Measurements from ENCODE around the gene ZXDA. TPM values are rescaled to one million over a fixed set of nuclear protein-coding genes. Genes with fewer than 3 reads are reported as not detected.

The ZXDA gene
- total RNA-seq, 4 donors from 2014 or later, result 1.3 to 6.1 (median 1.4) TPM

DNA sequence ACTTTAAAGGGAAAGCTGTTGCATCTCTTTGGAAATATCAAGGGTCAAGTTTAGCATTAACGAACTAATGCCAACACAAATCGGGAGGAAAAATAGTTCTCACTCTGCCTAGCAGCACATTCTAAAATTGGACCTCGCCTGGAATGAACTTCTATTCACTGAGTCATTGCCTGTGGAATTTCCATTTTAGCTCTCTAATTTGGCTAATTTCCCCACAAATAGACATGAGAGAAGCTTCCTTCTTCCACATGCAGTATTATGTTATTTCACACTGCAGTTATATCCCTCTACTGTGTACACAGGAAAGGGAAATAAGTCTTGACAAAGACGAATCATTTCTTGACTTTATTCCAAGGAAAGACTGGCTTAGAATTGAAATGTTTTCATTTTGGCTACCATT lies 9.3 kb downstream of the ZXDA start:
- Histone ChIP-seq H3K4me1 (peaks cover 0 to 9% (median 0%) of the 10 kb centered on the region in 3 donors), H3K9me3 (no peaks in the 10 kb centered on the region), H3K36me3 (no peaks in the 10 kb centered on the region), H3K27me3 (no peaks in the 10 kb centered on the region), H3K27ac (peak overlapping the region in 2 of 4 donors; percentile 11 to 39), H3K4me3 (no peak overlapping the region)
- intact Hi-C loops (cut with DNase I), result no loop called here
- DNase-seq, result no peak
- 16 to 17% methylated on average over 4 of the region's 4 CpGs for WGBS, 2 donors
- no peak for TF ChIP-seq POLR2A (IDR thresholded peaks at IDR 0.05)
- TF ChIP-seq, protein P1, sequence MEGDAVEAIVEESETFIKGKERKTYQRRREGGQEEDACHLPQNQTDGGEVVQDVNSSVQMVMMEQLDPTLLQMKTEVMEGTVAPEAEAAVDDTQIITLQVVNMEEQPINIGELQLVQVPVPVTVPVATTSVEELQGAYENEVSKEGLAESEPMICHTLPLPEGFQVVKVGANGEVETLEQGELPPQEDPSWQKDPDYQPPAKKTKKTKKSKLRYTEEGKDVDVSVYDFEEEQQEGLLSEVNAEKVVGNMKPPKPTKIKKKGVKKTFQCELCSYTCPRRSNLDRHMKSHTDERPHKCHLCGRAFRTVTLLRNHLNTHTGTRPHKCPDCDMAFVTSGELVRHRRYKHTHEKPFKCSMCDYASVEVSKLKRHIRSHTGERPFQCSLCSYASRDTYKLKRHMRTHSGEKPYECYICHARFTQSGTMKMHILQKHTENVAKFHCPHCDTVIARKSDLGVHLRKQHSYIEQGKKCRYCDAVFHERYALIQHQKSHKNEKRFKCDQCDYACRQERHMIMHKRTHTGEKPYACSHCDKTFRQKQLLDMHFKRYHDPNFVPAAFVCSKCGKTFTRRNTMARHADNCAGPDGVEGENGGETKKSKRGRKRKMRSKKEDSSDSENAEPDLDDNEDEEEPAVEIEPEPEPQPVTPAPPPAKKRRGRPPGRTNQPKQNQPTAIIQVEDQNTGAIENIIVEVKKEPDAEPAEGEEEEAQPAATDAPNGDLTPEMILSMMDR (IDR thresholded peaks at IDR 0.05), result no peak

DNA sequence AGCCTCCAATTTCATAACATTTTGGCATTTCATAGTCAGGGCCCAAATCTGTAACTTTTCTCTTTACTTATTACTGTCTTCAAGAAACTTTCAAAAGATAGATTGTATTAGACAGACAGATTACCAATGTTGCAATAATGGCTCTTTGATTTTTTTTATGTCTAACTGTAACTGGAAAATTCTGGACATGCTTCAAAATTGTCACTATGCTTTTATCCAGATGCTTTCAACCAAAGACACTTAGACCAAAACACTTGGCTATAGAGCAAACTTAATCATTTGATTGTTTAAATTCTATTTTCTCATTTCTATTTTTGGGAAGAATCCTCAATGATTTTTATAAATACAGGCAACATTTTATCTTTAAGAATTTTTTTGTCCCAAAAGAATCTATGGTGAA lies 10.4 kb downstream of the ZXDA start:
- no peaks in the 10 kb centered on the region for H3K9me3 ChIP-seq
- H3K27me3 ChIP-seq, result no peaks in the 10 kb centered on the region
- H3K27ac ChIP-seq, result peak overlapping the region in 1 of 4 donors; percentile 45
- no peaks in the 10 kb centered on the region for H3K36me3 ChIP-seq
- peaks cover 0 to 7% (median 0%) of the 10 kb centered on the region in 3 donors for H3K4me1 ChIP-seq
- DNase-seq, result no peak
- no peak overlapping the region for H3K4me3 ChIP-seq
- intact Hi-C loops (cut with DNase I), result no loop called here
- TF ChIP-seq, protein P1 (IDR thresholded peaks at IDR 0.05), result no peak
- TF ChIP-seq POLR2A (IDR thresholded peaks at IDR 0.05), result no peak

DNA sequence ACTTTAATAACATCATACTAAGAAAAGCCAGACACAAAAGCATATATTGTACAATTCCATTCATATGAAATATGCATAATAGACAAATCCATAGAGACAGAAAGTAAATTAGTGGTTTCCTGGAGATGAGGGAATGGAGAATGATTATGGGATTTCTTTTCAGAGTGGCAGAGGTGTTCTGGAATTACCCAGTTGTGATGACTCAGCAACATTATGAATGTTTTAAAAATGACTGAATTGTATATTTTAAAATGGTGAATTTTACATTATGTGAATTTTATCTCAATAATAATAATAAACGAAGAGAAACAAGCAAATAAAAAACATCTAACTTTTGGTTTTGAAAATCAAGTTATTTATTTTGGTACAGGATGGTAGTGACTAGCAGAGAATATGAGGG lies 11.2 kb downstream of the ZXDA start:
- H3K27me3 ChIP-seq, result no peaks in the 10 kb centered on the region
- H3K4me3 ChIP-seq, result no peak overlapping the region
- TF ChIP-seq, protein P1 (IDR thresholded peaks at IDR 0.05), result no peak
- no peak for TF ChIP-seq POLR2A (IDR thresholded peaks at IDR 0.05)
- WGBS, 2 donors, result 31 to 53% methylated on average over 1 of the region's 1 CpG
- H3K27ac ChIP-seq, result no peak overlapping the region
- no peak for DNase-seq
- H3K4me1 ChIP-seq, result peaks cover 0 to 7% (median 0%) of the 10 kb centered on the region in 3 donors
- no peaks in the 10 kb centered on the region for H3K36me3 ChIP-seq
- no peaks in the 10 kb centered on the region for H3K9me3 ChIP-seq
- intact Hi-C loops (cut with DNase I), result no loop called here

DNA sequence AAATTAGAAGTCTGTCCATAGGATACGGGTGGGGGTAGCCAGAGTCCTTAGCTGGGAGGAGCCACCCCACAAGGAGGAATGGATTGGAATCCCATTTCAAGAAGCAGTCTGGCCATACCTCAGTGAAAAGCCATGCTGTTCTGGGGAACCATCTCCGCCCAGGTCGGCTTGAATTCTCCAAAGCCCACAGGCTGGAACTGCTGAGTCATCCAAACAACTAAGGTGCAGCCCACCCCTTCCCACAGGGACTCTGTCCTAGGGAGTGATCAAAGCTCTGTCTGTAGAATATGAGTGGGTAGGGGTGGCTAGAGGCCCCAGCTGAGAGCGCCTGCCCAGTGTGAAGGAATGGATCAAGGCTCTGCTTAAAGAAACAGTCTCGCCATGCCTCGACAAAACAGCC lies 38.8 kb downstream of the ZXDA start:
- no peak overlapping the region for H3K27ac ChIP-seq
- peaks cover 0 to 5% (median 0%) of the 10 kb centered on the region in 3 donors for H3K9me3 ChIP-seq
- no peaks in the 10 kb centered on the region for H3K27me3 ChIP-seq
- no peaks in the 10 kb centered on the region for H3K36me3 ChIP-seq
- H3K4me1 ChIP-seq, result no peaks in the 10 kb centered on the region
- H3K4me3 ChIP-seq, result no peak overlapping the region
- intact Hi-C loops (cut with DNase I), result no loop called here
- WGBS, 2 donors, result 80% methylated on average over 1 of the region's 6 CpGs; no CpG with 5 or more reads in 1 of the 2 donors
- no peak for DNase-seq
- TF ChIP-seq POLR2A (IDR thresholded peaks at IDR 0.05), result no peak
- TF ChIP-seq, protein P1 (IDR thresholded peaks at IDR 0.05), result no peak

Other genes starting within 250 kb of the ZXDA start
- gene NLRP2B, start 230.2 kb downstream of the ZXDA start, total RNA-seq, result not detected

All from esophagus squamous epithelium (tissue), 5 donors.